Esophagus muscularis mucosa (tissue), 4 donors: ENCODE measurements around the gene CLIP3. TPM values are rescaled to one million over a fixed set of nuclear protein-coding genes. Genes with fewer than 3 reads are reported as not detected.

ENCODE experiments used
- DNase-seq: peaks from one replicate; pipeline ENCODE4 v3.0.0-alpha.2; 2017; ENCODE audit errors: extremely low spot score
- H3K27ac ChIP-seq, 4 donors: fragments of 200-600 bp; sonication (generic); replicated peaks in 1 of 4; 1 replicate in 3 of 4; 2 replicates in 1 of 4; pipeline ENCODE4 v1.5.1; 2016 to 2019; ENCODE audit warnings: mild to moderate bottlenecking in 1 of 4
- H3K27me3 ChIP-seq, 4 donors: fragments of 200-600 bp; sonication (generic); one replicate each; pipeline versions ENCODE4 v1.5.1 to v1.6.0; 2016 to 2019
- H3K36me3 ChIP-seq, 4 donors: fragments of 200-600 bp; sonication (generic); one replicate each; pipeline ENCODE4 v1.5.1; 2016 to 2019
- H3K4me1 ChIP-seq, 4 donors: fragments of 200-600 bp; sonication (generic); one replicate each; pipeline ENCODE4 v1.5.1; 2016 to 2019
- H3K4me3 ChIP-seq, 4 donors: fragments of 200-600 bp; sonication (generic); 1 replicate in 2 of 4; 2 replicates in 2 of 4; pipeline ENCODE4 v1.5.1; 2016 to 2019; ENCODE audit warnings: mild to moderate bottlenecking in 4 of 4, moderate library complexity in 1 of 4
- H3K9me3 ChIP-seq, 4 donors: fragments of 200-600 bp; sonication (generic); 1 replicate in 3 of 4; 2 replicates in 1 of 4; pipeline ENCODE4 v1.5.1; 2016 to 2019
- CTCF ChIP-seq, 3 experiments: fragments of 200-600 bp in 2 of 3; fragments of 450-650 bp in 1 of 3; sonication (generic) in 2 of 3; IDR thresholded peaks; one replicate each; pipeline ENCODE4 v1.5.1; 2017 to 2019; ENCODE audit warnings: antibody characterized with exemption in 3 of 3, mild to moderate bottlenecking in 2 of 3, moderate library complexity in 1 of 3
- EP300 ChIP-seq: sonication (generic); formaldehyde crosslinking; IDR thresholded peaks from one replicate; pipeline ENCODE4 v1.6.1; 2017; ENCODE audit warnings: antibody characterized with exemption
- POLR2A ChIP-seq: fragments of 450-650 bp; IDR thresholded peaks from one replicate; pipeline ENCODE4 v1.6.1; 2017; ENCODE audit warnings: antibody characterized with exemption, moderate library complexity, mild to moderate bottlenecking, low read depth
- POLR2AphosphoS5 ChIP-seq, 2 donors: sonication (generic); formaldehyde crosslinking; IDR thresholded peaks; one replicate each; pipeline ENCODE4 v1.6.1; 2017; ENCODE audit warnings: antibody characterized with exemption in 2 of 2
- WGBS: methylation state at CpG from one replicate; pipeline ENCODE4 v1.1.5; 2018; 5-methylcytosine and 5-hydroxymethylcytosine counted together
- intact Hi-C: fragments of 100-400 bp; cut with DNase I; formaldehyde crosslinking; loops from one replicate; pipeline ENCODE4 v1.15.1; 2023
- total RNA-seq, 4 donors: library from RNA; depleted of rRNA; stranded (reverse); fragments of >200 nt; gene quantifications; one replicate each; pipeline versions ENCODE4 v1.1.0 to v1.2.1, GENCODE V29; 2016

Gene CLIP3
- total RNA-seq, 4 donors from 2014 or later, result 39.9 to 73.3 (median 51.4) TPM

- Histone ChIP-seq H3K27me3 (peaks cover 0 to 13% (median 0%) of the 10 kb centered on the region in 4 donors), H3K36me3 (peaks cover 0 to 15% (median 12%) of the 10 kb centered on the region in 4 donors), H3K4me1 (peaks cover 24 to 50% (median 44%) of the 10 kb centered on the region in 4 donors), H3K4me3 (peak overlapping the region; percentile 80 to 98 (median 87)), H3K9me3 (no peaks in the 10 kb centered on the region), H3K27ac (peak overlapping the region; percentile 90 to 96 (median 94))
- 44% methylated on average over 26 of the region's 49 CpGs for WGBS
- intact Hi-C loops, result no loop called here
- TF ChIP-seq CTCF (IDR thresholded peaks at IDR 0.05), result peak in 2 of 3 experiments; percentile 30 to 31
- TF ChIP-seq EP300, result no peak
- no peak for DNase-seq
Observed at GRCh38 chr19:35993923-35994598, 38.6 kb downstream of the CLIP3 start.

- no peaks in the 10 kb centered on the region for H3K9me3 ChIP-seq
- no peak for DNase-seq
- intact Hi-C loops, result no loop called here
- H3K4me1 ChIP-seq, result peaks cover 20 to 41% (median 36%) of the 10 kb centered on the region in 4 donors
- H3K27ac ChIP-seq, result no peak overlapping the region
- no peak overlapping the region for H3K4me3 ChIP-seq
- TF ChIP-seq POLR2A (no peak), CTCF (IDR thresholded peaks at IDR 0.05) (no peak), POLR2AphosphoS5 (IDR thresholded peaks at IDR 0.05) (no peak), EP300 (no peak)
- peaks cover 0 to 8% (median 4%) of the 10 kb centered on the region in 4 donors for H3K36me3 ChIP-seq
- WGBS, result 85% methylated on average over 8 of the region's 8 CpGs
- peaks cover 0 to 22% (median 0%) of the 10 kb centered on the region in 4 donors for H3K27me3 ChIP-seq
Observed at GRCh38 chr19:35992907-35993765, 39.5 kb downstream of the CLIP3 start.

- Histone ChIP-seq H3K36me3 (no peaks in the 10 kb centered on the region), H3K4me3 (no peak overlapping the region), H3K9me3 (no peaks in the 10 kb centered on the region), H3K27ac (no peak overlapping the region), H3K27me3 (peaks cover 0 to 35% (median 7%) of the 10 kb centered on the region in 4 donors), H3K4me1 (peaks cover 23 to 36% (median 33%) of the 10 kb centered on the region in 4 donors)
- WGBS, result 80% methylated on average over 7 of the region's 7 CpGs
- DNase-seq, result no peak
- no peak for TF ChIP-seq POLR2AphosphoS5 (IDR thresholded peaks at IDR 0.05)
- no peak for TF ChIP-seq CTCF (IDR thresholded peaks at IDR 0.05)
- TF ChIP-seq EP300, result no peak
- no peak for TF ChIP-seq POLR2A
- intact Hi-C loops, result no loop called here
Observed at GRCh38 chr19:35991731-35992450, 40.8 kb downstream of the CLIP3 start.

- Histone ChIP-seq H3K4me3 (no peak overlapping the region), H3K27ac (no peak overlapping the region), H3K27me3 (peaks cover 2 to 43% (median 10%) of the 10 kb centered on the region in 4 donors), H3K36me3 (no peaks in the 10 kb centered on the region), H3K4me1 (peaks cover 15 to 30% (median 28%) of the 10 kb centered on the region in 4 donors), H3K9me3 (no peaks in the 10 kb centered on the region)
- no peak for DNase-seq
- TF ChIP-seq POLR2A (no peak), EP300 (no peak), POLR2AphosphoS5 (IDR thresholded peaks at IDR 0.05) (no peak)
- WGBS, result 79% methylated on average over 10 of the region's 10 CpGs
- intact Hi-C loops, result no loop called here
Observed at GRCh38 chr19:35990771-35991730, 41.6 kb downstream of the CLIP3 start.
